Measurements from ENCODE around the gene BPIFB2.

BPIFB2 gene

GRCh38 chr20:32989507-32990283 lies 17.8 kb upstream of the BPIFB2 start:
- Histone ChIP-seq H3K4me3 (no peak overlapping the region), H3K27ac (no peak overlapping the region)
- TF ChIP-seq CTCF (IDR thresholded peaks at IDR 0.05), result no peak
- DNase-seq (ENCODE audit: low spot score), result no peak

GRCh38 chr20:32990426-32990825 lies 17.1 kb upstream of the BPIFB2 start:
- no peak for TF ChIP-seq CTCF (IDR thresholded peaks at IDR 0.05)
- no peak for DNase-seq (ENCODE audit: low spot score)
- Histone ChIP-seq H3K4me3 (no peak overlapping the region), H3K27ac (no peak overlapping the region)

GRCh38 chr20:32991383-32991782 lies 16.1 kb upstream of the BPIFB2 start:
- no peak overlapping the region for H3K4me3 ChIP-seq
- H3K27ac ChIP-seq, result no peak overlapping the region

GRCh38 chr20:32991792-32992641 lies 15.5 kb upstream of the BPIFB2 start:
- Histone ChIP-seq H3K27ac (no peak overlapping the region), H3K4me3 (no peak overlapping the region)
- TF ChIP-seq CTCF (IDR thresholded peaks at IDR 0.05), result no peak
- DNase-seq (ENCODE audit: low spot score), result no peak

More at GRCh38 chr20:32991383-32991782, 16.1 kb upstream of the BPIFB2 start:
- TF ChIP-seq CTCF (IDR thresholded peaks at IDR 0.05), result no peak
- no peak for DNase-seq (ENCODE audit: low spot score)

- Histone ChIP-seq H3K27ac (no peak overlapping the region), H3K4me3 (no peak overlapping the region)
- DNase-seq (ENCODE audit: low spot score), result no peak
- TF ChIP-seq CTCF (IDR thresholded peaks at IDR 0.05), result no peak
Observed at GRCh38 chr20:32993496-32994050, 13.9 kb upstream of the BPIFB2 start.

- Histone ChIP-seq H3K4me3 (no peak overlapping the region), H3K27ac (no peak overlapping the region)
- no peak for DNase-seq (ENCODE audit: low spot score)
- no peak for TF ChIP-seq CTCF (IDR thresholded peaks at IDR 0.05)
Observed at GRCh38 chr20:32995802-32996201, 11.7 kb upstream of the BPIFB2 start.

Measured in coronary artery (tissue), 2 donors.